Epithelial cell of prostate (primary cell): ENCODE measurements around the gene DCLRE1C.
"Not testable (repeated sequence)": the region's sequence is repeated elsewhere in the genome, so short reads cannot be mapped to it uniquely, and the experiment has no call there.

ENCODE experiments used
- DNase-seq: peaks from one replicate; pipeline ENCODE4 v3.0.0-alpha.2; 2011; ENCODE audit warnings: low read depth, low spot score
- H3K27ac ChIP-seq: fragments of 450-650 bp; 2 replicates; pipeline ENCODE4 v1.5.1; 2017; ENCODE audit warnings: mild to moderate bottlenecking

Gene DCLRE1C

DNA sequence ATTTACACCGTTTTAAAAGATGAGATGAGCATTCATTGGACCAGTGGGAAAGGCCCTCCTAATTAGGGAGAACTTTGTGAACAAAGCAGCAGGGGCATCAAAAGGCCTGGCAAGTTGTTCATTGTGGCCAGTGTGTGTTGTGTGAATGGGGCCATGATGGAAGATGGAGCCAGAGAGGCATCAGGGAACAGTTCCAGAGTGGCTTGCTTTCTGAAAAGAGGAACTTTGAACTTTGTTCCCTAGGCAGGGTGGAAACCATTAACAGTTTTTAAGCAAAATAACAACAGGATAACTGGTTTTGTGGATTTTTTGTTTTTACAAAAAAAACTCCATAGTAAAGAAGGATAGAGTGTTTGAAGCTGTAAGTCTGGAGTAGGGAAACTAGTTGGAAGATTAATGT is 62.7 kb downstream of the DCLRE1C start:
- H3K27ac ChIP-seq, result no peak overlapping the region
- no peak for DNase-seq

DNA sequence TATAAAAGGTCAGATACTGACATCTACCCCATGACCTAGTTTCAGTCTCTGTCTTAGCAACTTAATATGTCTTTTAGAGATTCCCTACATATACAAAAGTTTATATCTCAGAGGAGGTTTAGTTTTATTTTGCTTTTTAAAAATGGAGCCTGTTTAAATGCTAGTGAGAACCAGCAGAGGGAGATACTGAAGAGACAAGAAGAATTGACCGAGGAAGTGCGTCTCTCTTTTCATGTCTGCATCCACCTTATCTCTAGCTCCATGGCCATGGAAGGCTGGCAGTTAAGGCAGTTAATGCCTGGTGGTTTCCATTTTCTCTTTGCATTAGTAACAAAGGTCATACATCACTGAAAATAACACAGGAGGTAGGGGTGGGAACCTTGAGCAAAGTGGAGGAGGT is 64.6 kb downstream of the DCLRE1C start:
- no peak overlapping the region for H3K27ac ChIP-seq
- DNase-seq, result no peak

DNA sequence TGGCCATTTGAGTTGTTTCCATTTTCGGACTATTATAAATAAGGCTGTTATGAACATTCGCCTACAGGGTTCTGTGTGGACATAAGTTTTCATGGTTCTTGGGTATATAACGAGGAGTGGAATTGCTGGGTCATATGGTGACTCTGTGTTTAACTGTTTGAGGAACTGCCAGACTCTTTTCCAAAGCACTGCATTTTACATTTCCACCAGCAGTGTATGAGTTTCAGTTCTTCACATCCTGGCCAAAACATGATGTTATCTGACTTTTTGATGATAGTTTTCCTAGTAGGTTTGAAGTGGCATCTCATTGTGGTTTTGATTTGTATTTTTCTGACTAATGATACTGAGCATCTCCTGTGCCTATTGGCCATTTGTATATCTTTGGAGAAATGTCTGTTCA is 69.8 kb downstream of the DCLRE1C start:
- no peak overlapping the region for H3K27ac ChIP-seq
- DNase-seq, result no peak

DNA sequence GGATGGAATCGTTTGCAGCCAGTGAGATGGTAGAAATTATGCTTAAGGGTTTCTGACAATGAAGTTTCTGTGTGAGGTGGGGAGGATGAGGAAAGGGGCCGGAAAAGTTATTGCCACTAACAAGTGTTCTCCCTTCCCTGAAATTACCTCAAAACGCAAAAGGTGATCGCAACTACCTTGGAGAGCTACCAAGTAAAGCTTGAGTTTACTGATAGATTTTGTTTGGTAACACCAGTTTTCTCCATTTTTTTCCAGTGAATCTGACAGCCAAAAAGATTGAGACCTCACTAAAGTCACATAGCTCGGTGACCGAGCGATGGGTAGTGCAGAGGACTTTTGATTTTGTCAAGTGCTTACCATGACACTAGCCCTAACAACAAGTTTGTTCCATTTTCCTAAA is 73.7 kb downstream of the DCLRE1C start:
- no peak for DNase-seq
- H3K27ac ChIP-seq, result no peak overlapping the region

DNA sequence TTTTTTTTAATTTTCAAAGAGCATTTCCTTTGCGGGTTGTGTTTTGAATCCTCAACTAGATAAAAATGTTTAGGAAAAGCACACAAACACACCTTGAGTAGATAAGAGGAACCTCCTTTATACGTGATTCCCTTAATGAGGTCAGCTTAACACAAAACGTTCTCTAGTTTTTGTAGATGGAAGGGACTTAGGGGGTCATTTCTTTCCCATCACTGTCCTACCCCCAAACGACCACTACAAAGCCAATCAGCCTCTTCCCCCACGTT is 74.0 kb downstream of the DCLRE1C start:
- no peak for DNase-seq
- H3K27ac ChIP-seq, result no peak overlapping the region

DNA sequence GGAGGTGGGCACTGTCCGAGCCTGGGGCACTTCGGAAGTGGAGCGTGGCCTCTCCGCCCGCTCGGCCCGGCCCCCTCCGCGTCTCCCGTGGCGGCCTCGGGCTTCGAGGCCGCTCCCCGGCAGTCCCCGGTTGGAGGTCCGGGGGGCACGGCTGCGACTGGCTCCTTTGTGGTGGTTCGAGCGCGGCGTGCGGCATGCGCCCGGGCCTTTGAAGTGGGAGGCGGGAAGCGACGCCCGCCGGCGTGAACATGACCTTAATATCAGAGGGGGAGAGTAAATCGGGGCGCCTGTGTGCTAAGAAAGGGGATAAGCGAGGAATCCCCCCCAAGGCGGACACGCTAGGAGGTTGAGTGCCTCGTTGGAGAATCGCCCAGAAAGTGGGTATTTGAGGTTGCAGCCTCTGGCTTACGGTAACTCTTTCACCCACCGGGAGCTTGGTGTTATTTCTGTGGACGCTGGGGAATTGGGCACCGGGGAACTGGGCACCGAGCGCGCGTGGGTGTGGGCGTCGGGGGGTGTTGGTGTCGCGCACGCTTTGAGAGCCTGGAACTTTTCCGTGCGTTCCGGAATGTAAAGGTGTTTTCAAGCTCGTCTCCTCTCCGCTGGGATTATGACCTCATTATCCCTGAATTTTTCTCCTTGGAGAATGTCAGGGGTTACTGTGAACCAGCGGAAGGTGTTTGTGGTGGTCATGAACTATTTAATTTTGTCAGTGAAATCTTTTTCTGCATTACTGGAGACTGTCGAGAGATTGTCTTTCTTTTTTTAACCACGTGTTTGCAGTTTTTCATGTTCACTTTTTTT is 74.6 kb downstream of the DCLRE1C start:
- DNase-seq, result no peak
- peak overlapping the region; percentile 90 for H3K27ac ChIP-seq

DNA sequence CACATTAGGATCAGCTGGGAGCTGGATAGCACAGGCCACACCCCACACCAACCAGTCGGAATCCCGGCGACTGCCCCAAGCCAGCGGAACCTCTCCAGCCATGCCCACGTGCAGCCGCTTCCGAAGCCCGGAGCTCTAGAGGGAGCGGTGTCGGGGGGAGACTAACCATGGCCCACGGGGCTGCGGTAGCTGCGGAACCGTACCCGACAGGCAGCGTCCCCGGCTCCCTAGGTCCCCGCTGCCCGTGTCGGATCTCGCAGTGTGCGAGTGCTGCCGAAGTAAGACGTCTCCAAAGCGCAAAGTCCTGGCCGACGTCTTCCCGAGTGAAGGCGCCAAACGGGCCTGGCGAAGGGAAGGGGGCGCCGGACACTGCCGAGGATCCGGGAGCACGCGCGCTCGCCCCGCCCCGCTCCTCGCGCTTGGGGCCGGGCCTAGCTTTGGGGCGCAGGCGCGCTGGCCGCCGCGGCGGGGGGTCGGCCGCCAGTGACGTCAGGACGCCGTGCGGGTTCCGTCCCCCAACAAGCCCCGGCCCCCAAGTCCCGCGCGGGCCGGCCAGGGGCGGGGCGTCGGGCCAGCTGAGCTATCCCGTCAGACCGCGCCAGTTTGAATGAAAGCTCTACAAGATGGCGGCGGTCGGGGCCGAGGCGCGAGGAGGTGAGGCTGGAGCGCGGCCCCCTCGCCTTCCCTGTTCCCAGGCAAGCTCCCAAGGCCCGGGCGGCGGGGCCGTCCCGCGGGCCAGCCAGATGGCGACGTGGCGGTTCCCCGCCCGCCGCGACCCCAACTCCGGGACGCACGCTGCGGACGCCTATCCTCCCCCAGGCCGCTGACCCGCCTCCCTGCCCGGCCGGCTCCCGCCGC is 75.4 kb downstream of the DCLRE1C start, which contains the start of gene SUV39H2:
SUV39H2 (plus strand) TSS at position 601 of the 858 bp plus-strand sequence; CDS start at position 624, 23 bp downstream.
- H3K27ac ChIP-seq, result peak within 1 kb of the TSS; percentile 90
- peak; percentile 60 for DNase-seq

DNA sequence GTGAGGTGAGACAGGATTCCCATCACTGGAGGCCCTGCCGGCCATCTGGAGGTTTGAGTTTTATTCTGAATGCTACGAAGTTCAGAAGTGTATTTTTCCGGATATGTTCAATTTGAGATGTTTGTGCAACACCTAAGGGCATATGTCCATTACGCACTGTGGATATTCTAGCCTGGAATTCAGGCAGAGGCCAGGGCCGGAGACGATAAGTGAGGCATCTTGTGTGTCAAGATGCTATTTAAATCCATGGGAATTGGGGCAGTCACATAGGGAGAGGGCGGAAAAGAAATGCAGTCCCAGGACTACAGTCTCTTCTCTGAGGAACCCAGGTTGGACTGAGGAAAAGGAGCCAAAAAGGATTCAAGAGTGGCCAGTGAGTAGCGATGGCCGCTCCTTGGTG is 77.1 kb downstream of the DCLRE1C start:
- DNase-seq, result no peak
- H3K27ac ChIP-seq, result no peak overlapping the region

DNA sequence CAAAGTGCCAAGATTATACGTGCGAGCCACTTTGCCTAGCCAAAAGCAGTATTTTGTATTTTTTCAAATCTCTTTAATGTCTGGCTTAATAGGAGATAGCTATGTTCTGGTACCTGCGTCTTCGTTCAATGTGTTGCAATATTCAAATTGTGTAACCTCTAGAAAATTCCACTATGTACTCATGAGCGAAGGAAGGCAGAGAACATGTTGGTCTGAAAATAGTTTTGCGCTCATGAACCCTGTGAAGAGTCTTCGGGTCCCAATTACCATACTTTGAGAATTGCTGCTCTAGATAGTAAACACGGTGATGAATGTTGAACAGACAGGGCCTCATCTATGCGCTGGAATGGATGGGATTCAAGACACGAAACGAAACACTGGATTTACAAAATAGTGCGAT is 78.0 kb downstream of the DCLRE1C start:
- no peak for DNase-seq
- H3K27ac ChIP-seq, result no peak overlapping the region

- H3K27ac ChIP-seq, result peak overlapping the region; percentile 10
- DNase-seq, result no peak
These were observed 80.7 kb downstream of the DCLRE1C start for GRCh38 chr10:14873090-14873760.

DNA sequence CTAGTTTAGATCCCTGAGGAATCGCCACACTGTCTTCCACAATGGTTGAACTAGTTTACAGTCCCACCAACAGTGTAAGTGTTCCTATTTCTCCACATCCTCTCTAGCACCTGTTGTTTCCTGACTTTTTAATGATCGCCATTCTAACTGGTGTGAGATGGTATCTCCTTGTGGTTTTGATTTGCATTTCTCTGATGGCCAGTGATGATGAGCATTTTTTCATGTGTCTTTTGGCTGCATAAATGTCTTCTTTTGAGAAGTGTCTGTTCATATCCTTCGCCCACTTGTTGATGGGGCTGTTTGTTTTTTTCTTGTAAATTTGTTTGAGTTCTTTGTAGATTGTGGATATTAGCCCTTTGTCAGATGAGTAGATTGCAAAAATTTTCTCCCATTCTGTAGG is 89.0 kb downstream of the DCLRE1C start:
- DNase-seq, result not testable (repeated sequence)

GRCh38 chr10:14864466-14864865 is 89.4 kb downstream of the DCLRE1C start:
- DNase-seq, H3K27ac ChIP-seq: not testable (repeated sequence)

More for the DNA sequence above, 89.0 kb downstream of the DCLRE1C start:
- H3K27ac ChIP-seq, result not testable (repeated sequence)

GRCh38 chr10:14860791-14861190 is 93.1 kb downstream of the DCLRE1C start:
- H3K27ac ChIP-seq, result no peak overlapping the region
- no peak for DNase-seq

DNA sequence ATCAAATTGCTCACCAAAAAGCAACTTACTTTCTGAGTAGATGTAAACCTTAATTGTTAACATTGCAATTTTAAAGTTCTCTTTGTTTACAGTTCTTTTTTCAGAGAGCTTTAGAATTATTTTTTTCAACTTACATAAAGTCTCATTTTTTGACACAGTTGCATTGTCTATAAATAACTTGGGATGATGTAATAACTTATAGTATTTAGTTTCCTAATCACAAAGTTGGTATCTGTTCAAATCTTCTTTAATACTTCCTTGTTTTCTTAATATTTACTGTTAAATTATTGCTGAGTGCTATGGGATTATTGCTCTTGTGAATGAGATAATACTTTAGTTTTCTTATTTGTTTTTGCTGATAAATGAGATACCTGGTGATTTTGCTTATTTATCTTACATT is 94.1 kb downstream of the DCLRE1C start:
- no peak for DNase-seq
- no peak overlapping the region for H3K27ac ChIP-seq

- H3K27ac ChIP-seq, result no peak overlapping the region
- DNase-seq, result no peak
These were observed 94.9 kb downstream of the DCLRE1C start for GRCh38 chr10:14859043-14859442.

DNA sequence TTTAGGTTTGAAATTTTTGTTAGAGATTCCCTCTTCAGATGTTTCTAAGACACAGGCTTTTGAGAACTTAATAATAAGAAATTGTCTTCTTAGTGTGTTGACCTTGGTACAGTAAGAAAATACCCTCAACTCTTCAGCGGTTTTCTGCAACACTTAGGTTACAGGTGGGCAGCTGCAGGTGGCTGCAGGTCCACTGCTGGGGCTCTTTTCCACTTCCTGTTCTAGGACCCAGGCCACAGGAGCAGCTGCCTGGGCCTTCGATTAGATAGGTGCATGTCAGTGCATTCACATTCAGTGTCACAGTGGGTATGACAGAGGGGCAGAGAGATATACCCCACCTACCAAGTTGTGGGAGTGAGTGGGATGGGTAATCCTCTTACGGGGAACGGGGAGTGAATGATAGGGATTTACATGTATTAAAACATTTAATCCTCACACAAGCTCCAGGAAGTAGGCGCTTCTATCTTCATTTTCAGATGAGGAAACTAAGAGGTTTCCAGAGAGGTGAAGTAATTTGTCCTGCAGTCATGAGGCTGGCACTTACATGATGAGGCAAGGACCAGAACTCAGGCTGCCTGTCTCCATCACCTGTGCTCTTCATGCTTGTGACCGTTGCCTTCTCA is 95.4 kb downstream of the DCLRE1C start:
- H3K27ac ChIP-seq, result no peak overlapping the region

GRCh38 chr10:14855453-14855852 is 98.4 kb downstream of the DCLRE1C start:
- no peak overlapping the region for H3K27ac ChIP-seq
- DNase-seq, result no peak

More for the DNA sequence above, 95.4 kb downstream of the DCLRE1C start:
- no peak for DNase-seq

GRCh38 chr10:14852236-14852635 is 101.7 kb downstream of the DCLRE1C start:
- no peak overlapping the region for H3K27ac ChIP-seq
- no peak for DNase-seq
